SJCRH30 (cell line): ENCODE data around the gene CASKIN1. TPM values are rescaled to one million over a fixed set of nuclear protein-coding genes. Genes with fewer than 3 reads are reported as not detected.

Experiments
- DNase-seq, 2 experiments: peaks; one replicate each; pipeline ENCODE4 v3.0.0-alpha.2; 2015 to 2020
- H3K27ac ChIP-seq: fragments of 250-450 bp; sonication (Bioruptor Pico); 2 replicates; pipeline ENCODE4 v1.5.1; 2020; ENCODE audit warnings: mild to moderate bottlenecking, moderate library complexity
- H3K27me3 ChIP-seq: fragments of 250-450 bp; sonication (Bioruptor Pico); 2 replicates; pipeline ENCODE4 v1.5.1; 2020; ENCODE audit warnings: mild to moderate bottlenecking, moderate library complexity
- H3K36me3 ChIP-seq: fragments of 250-450 bp; sonication (Bioruptor Pico); 2 replicates; pipeline ENCODE4 v1.5.1; 2020; ENCODE audit warnings: mild to moderate bottlenecking, moderate library complexity
- H3K4me1 ChIP-seq: fragments of 250-450 bp; sonication (Bioruptor Pico); 2 replicates; pipeline ENCODE4 v1.5.1; 2020; ENCODE audit warnings: mild to moderate bottlenecking, moderate library complexity
- H3K4me3 ChIP-seq: fragments of 250-450 bp; sonication (Bioruptor Pico); 2 replicates; pipeline ENCODE4 v1.5.1; 2020; ENCODE audit warnings: mild to moderate bottlenecking, moderate library complexity
- H3K9me3 ChIP-seq: fragments of 250-450 bp; sonication (Bioruptor Pico); replicated peaks from 2 replicates; pipeline ENCODE4 v1.5.1; 2020; ENCODE audit warnings: mild to moderate bottlenecking, moderate library complexity
- total RNA-seq: library from RNA; depleted of rRNA; stranded (reverse); fragments of >200 nt; shearing (Covaris generic); gene quantifications from 2 replicates; pipeline ENCODE4 v1.2.3, GENCODE V29; 2014

The CASKIN1 gene
- total RNA-seq, 1 experiment from 2014 or later: 0.24 TPM

DNA sequence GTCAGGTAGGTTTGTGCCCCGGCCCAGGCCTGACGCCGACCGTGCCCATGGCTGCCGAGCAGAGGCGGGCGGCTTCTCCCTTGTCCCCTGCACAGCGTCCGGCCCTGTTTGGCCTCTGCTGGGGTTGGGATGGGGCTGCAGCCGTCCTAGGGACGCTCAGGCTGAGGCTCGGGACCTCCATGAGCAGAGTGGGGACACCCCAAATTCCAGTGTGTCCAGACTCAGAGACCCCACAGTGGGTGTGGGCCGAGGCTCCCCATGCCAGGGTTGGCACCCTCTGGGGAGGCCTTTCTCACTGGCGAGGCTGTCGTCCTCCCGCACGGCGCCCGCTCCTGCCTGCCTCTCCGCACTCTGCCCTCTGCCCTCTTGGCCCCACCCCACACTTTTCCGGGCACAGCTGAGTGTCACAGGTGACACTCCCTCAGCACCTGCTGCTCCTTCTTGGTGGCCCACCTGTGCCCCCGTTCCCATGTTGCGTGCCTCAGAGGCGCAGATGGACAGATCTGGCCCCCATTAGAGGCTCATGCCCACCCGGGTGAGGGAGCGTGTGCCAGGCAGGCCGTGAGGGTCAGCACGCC is 24.7 kb downstream of the CASKIN1 start:
- H3K36me3 ChIP-seq: peaks cover 20% of the 10 kb centered on the region
- no peaks in the 10 kb centered on the region for H3K27me3 ChIP-seq
- H3K4me1 ChIP-seq: peaks cover 4% of the 10 kb centered on the region; the same call in 1 of the 2 replicates
- H3K4me3 ChIP-seq: no peak overlapping the region
- no peaks in the 10 kb centered on the region for H3K9me3 ChIP-seq
- DNase-seq: no peak
- no peak overlapping the region for H3K27ac ChIP-seq

DNA sequence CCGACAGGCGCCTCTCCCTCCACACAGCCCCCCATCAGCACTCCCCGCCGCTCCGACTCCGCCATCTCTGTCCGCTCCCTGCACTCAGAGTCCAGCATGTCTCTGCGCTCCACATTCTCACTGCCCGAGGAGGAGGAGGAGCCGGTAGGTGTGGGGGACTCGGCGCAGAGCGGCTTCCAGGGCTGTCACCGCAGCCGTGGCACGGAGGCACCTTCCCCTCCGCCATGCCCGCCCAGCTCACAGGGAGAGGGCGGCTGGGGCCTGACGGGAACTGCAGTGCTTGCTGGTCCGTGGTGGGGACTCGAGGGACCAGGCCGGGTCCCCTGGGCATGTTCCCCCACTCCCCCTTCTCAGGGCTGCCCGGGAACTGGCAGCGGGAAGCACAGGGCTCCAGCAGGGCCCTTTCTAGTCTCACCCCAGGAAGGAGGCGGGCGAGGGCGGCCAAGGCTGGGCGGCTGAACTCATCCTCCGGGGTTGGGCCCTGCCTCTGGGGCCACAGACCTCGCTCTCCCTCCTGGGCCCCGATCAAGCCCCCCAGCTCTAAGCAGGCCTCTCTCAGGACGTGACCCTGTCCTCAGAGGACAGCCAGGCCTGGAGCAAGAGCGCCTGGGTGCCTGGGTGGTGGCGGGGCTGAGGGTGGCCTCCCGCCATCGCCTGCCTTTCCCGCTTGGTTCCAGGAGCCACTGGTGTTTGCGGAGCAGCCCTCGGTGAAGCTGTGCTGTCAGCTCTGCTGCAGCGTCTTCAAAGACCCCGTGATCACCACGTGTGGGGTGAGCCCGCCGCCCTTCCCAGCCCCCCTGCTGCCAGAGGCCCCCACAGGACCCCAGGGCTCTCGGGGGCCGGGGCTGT is 25.6 kb downstream of the CASKIN1 start:
- DNase-seq: no peak
- H3K9me3 ChIP-seq: no peaks in the 10 kb centered on the region
- H3K4me3 ChIP-seq: no peak overlapping the region
- no peaks in the 10 kb centered on the region for H3K27me3 ChIP-seq
- H3K4me1 ChIP-seq: peaks cover 4% of the 10 kb centered on the region; the same call in 1 of the 2 replicates
- peaks cover 20% of the 10 kb centered on the region for H3K36me3 ChIP-seq
- H3K27ac ChIP-seq: peak overlapping the region; percentile 32; the same call in 1 of the 2 replicates

DNA sequence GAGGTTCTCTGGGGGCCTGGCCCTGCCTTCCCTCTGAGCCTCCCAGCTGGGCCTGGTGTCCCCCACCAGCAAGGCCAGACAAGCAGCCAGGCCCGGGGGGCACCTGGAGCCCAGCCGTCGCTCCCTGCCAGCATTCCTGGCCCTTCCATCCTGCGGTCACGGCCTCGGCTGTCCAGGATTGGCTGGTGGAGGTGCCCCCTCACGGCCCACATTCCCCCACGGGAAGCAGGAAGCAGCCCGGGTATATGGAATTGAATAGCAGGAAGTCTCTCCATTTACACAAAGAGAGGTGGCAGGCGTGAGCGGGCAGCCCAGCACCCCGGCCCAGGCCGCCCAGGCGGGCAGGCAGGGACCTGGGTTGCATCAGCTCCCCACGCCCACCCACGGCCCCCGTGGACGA is 26.3 kb downstream of the CASKIN1 start:
- Histone ChIP-seq H3K27me3 (no peaks in the 10 kb centered on the region), H3K4me1 (peaks cover 4% of the 10 kb centered on the region; the same call in 1 of the 2 replicates), H3K27ac (peak overlapping the region; percentile 32; the same call in 1 of the 2 replicates), H3K4me3 (no peak overlapping the region), H3K9me3 (no peaks in the 10 kb centered on the region), H3K36me3 (peaks cover 13% of the 10 kb centered on the region)
- peak in 1 of 2 experiments; percentile 47 for DNase-seq

DNA sequence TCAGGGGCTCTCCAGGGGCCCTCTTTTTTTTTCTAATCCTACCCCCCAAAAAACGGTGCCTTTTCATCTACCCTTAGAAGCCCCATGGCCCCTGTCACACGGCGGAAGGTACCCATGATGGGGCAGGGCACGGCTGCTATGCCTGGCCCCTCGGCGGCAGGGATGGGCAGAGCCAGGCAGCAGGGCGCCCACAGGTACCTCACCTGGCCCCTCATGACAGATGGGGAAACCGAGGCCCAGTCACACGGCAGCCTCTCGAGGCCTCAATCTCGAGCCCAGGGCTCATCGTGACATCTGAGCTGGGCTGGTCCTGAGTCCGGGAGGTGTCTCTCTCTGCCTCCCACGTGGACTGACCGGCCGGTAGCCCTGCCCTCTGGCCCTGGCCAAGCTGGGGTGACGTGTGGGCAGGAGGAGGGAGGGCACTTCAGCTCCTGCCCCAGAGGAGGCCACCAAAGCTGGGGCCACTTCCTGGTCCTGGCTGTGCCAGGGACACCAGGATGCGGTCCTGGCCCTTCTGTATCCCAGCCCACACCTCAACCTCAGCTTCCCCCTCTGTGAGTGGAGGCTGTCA is 29.3 kb downstream of the CASKIN1 start:
- Histone ChIP-seq H3K27me3 (no peaks in the 10 kb centered on the region), H3K4me1 (peaks cover 4% of the 10 kb centered on the region; the same call in 1 of the 2 replicates), H3K9me3 (no peaks in the 10 kb centered on the region), H3K27ac (no peak overlapping the region), H3K36me3 (peaks cover 12% of the 10 kb centered on the region), H3K4me3 (no peak overlapping the region)
- DNase-seq: no peak

DNA sequence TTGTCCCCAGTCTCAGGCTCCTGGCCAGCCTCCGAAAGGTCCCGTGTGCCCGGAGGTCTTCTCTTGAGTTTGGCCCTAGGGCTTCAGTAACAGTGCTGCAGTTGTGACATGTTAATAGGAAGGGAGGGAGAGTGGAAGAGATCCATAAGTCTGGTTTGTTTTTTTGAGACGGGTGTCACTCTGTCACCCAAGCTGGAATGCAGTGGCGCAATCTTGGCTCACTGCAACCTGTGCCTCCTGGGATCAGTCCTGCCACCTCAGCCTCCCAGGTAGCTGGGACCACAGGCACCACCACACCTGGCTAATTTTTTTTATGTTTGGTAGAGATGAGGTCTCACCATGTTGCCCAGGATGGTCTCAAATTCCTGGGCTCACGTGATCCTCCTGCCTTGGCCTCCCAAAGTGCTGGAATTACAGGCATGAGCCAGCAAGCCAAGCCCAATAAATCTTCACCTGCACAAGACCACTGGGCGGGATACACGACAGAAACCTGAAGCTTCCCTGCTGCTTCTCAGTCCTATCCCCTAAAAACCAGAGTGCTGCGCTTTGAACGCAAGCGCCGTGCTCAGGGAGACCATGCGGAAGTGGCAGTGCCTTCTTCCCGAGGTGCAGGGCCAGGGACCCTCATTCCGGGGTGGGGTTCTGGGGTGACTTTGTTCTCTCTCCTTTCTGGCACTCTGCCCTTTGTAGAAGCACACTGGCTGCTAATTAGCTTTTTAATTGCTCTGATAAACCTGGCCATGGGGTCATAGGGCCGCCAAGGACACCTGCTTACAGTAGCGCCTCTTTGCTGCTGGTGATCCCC is 29.9 kb downstream of the CASKIN1 start:
- Histone ChIP-seq H3K27me3 (no peaks in the 10 kb centered on the region), H3K4me1 (peaks cover 4% of the 10 kb centered on the region; the same call in 1 of the 2 replicates), H3K27ac (no peak overlapping the region), H3K4me3 (no peak overlapping the region), H3K9me3 (no peaks in the 10 kb centered on the region), H3K36me3 (peaks cover 8% of the 10 kb centered on the region)
- no peak for DNase-seq

DNA sequence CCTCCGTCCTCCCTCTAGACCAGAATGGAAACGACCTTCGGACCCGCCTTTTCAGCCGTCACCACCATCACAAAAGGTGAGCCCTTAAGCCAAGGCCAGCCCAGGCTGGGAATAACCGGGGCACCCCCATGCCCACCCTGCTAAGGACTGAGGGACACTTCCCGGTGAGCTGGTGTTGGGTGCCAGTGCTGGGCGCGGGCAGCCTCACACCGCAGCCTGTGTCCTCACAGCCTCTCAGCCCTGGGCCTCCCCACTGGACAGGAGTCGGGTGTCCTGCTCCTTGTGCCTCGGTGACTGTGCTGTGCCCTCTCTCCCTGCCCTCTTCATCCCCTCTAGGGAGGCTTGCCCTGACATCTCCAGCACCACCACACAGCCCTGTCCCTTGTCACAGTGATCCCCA is 30.5 kb downstream of the CASKIN1 start:
- Histone ChIP-seq H3K27me3 (no peaks in the 10 kb centered on the region), H3K36me3 (peaks cover 7% of the 10 kb centered on the region), H3K27ac (no peak overlapping the region), H3K9me3 (no peaks in the 10 kb centered on the region), H3K4me3 (no peak overlapping the region), H3K4me1 (peaks cover 4% of the 10 kb centered on the region; the same call in 1 of the 2 replicates)
- no peak for DNase-seq

DNA sequence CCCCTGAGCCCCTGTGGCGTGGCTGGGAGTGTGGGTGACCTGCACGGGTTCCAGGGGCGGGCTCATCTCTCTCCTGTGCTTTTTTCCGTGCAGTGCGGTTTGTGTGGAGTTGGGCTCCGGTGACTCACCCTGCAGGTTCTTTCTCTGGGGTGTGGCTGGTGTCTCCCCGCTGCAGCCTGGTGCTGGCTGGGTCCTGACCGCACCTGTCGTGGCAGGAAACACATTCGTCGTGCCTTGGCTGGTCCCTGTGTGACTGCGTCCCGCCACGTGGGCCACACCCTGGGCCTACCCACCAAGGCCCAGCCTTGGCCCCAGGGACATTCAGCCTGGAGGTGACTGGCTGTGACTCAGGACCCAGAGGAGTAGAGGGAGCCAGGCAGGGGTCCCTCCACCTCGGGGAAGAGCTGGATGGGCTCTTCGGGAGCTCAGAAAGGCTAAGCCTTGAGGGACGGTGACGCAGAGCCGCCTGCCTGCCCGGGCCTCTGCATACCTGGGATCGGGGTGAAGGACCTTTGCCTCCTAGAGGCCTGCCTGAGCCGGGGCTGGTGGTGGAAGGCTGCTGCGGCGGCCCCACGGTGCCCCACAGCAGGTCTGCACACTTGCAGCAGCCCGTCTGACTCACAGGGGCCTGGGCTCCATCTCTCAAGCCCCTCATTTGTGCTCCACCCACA is 33.1 kb downstream of the CASKIN1 start:
- peaks cover 7% of the 10 kb centered on the region; the same call in 1 of the 2 replicates for H3K36me3 ChIP-seq
- H3K9me3 ChIP-seq: no peaks in the 10 kb centered on the region
- DNase-seq: peak in 1 of 2 experiments; percentile 25
- H3K27me3 ChIP-seq: no peaks in the 10 kb centered on the region
- H3K4me3 ChIP-seq: no peak overlapping the region
- H3K4me1 ChIP-seq: no peaks in the 10 kb centered on the region
- H3K27ac ChIP-seq: peak overlapping the region; percentile 41

DNA sequence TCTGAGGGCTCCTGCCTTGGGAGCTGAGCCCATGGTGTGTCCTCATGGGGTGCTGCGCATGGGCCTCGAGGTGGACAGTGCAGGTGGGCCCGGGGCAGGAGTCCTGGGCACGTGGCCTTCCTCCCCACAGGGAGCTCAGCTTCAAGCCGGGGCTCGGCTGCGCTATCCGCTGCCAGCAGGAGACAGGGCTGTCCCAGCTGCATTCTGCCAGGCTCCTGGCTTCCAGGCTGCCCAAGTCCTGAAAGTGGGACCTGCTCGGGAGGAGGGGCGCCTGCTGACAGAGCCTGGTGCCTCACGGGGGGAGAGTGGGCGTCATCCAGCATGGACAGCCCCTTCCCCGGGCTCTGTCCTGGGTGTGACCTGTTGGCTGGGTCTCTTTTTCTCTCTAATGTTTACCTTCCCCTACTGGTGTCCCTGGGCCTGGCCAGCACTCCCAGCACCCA is 33.7 kb downstream of the CASKIN1 start:
- Histone ChIP-seq H3K36me3 (0 out of 2 replicates have a peak, but pooled peaks cover 7% of the 10 kb centered on the region), H3K4me3 (no peak overlapping the region), H3K27me3 (no peaks in the 10 kb centered on the region), H3K9me3 (no peaks in the 10 kb centered on the region), H3K27ac (no peak overlapping the region), H3K4me1 (no peaks in the 10 kb centered on the region)
- no peak for DNase-seq

- no peak overlapping the region for H3K27ac ChIP-seq
- no peak overlapping the region for H3K4me3 ChIP-seq
- no peaks in the 10 kb centered on the region for H3K9me3 ChIP-seq
- no peaks in the 10 kb centered on the region for H3K4me1 ChIP-seq
- H3K27me3 ChIP-seq: no peaks in the 10 kb centered on the region
- 0 out of 2 replicates have a peak, but pooled peaks cover 7% of the 10 kb centered on the region for H3K36me3 ChIP-seq
- no peak for DNase-seq
These were observed 34.5 kb downstream of the CASKIN1 start for GRCh38 chr16:2161911-2162310.

DNA sequence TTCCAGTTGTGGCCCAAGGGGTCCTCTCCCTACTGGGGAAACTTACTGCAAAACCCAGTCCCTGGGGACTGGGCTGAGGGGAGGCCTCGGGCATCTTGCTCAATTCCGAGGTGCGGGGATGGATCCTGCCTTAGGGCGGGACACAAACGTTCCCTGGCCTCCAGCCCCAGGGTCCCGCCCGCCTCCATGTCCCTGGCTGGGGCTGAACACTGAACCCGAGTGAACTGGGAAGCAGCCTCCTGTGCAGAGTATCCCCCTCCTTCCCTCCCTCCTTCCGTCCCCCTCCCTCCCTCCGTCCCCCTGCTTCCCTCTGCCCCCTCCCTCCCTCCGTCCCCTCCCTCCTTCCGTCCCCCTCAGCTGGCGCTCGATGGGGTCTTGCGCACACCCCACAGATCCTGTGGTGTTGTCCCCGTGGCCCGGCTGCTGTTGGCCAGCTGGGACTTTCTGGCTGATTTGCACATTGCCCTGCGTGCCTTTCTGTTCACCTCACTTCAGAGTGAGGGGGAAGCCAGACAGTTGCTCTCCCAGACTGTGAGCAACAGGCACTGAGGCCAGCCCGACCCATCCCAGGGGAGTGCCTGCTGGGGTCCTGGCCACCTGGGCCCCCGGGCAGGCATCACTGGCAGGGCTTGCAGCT is 35.4 kb downstream of the CASKIN1 start:
- Histone ChIP-seq H3K4me1 (no peaks in the 10 kb centered on the region), H3K27me3 (no peaks in the 10 kb centered on the region), H3K27ac (no peak overlapping the region), H3K36me3 (0 out of 2 replicates have a peak, but pooled peaks cover 3% of the 10 kb centered on the region), H3K4me3 (no peak overlapping the region), H3K9me3 (no peaks in the 10 kb centered on the region)
- DNase-seq: no peak

GRCh38 chr16:2159175-2159838 is 37.1 kb downstream of the CASKIN1 start:
- Histone ChIP-seq H3K27me3 (no peaks in the 10 kb centered on the region), H3K36me3 (peaks cover 3% of the 10 kb centered on the region), H3K4me1 (no peaks in the 10 kb centered on the region), H3K9me3 (no peaks in the 10 kb centered on the region), H3K4me3 (no peak overlapping the region), H3K27ac (no peak overlapping the region)
- no peak for DNase-seq

- DNase-seq: no peak
- no peaks in the 10 kb centered on the region for H3K27me3 ChIP-seq
- peaks cover 9% of the 10 kb centered on the region for H3K4me1 ChIP-seq
- H3K36me3 ChIP-seq: peaks cover 10% of the 10 kb centered on the region
- H3K4me3 ChIP-seq: no peak overlapping the region
- H3K9me3 ChIP-seq: no peaks in the 10 kb centered on the region
- no peak overlapping the region for H3K27ac ChIP-seq
These were observed 38.2 kb downstream of the CASKIN1 start for GRCh38 chr16:2158262-2158638.
